H9 (cell line): ENCODE measurements around the gene NBPF20. TPM values are rescaled to one million over a fixed set of nuclear protein-coding genes. Genes with fewer than 3 reads are reported as not detected.
"Not testable (repeated sequence)": the region's sequence is repeated elsewhere in the genome, so short reads cannot be mapped to it uniquely, and the experiment has no call there.

Experiments used
- DNase-seq: peaks from one replicate; pipeline ENCODE4 v3.0.0-alpha.2; 2017
- H2AFZ ChIP-seq: one replicate; pipeline ENCODE4 v1.6.1; 2013; ENCODE audit warnings: mild to moderate bottlenecking, low read length, control low read depth, moderate library complexity
- H2AK5ac ChIP-seq: 2 replicates; pipeline ENCODE4 v1.6.1; 2013; ENCODE audit warnings: low read length, control low read depth, mixed read lengths; ENCODE audit not compliant: insufficient read length
- H2BK120ac ChIP-seq: one replicate; pipeline ENCODE4 v1.6.1; 2013; ENCODE audit warnings: low read depth, mild to moderate bottlenecking, low read length, control low read depth, inconsistent platforms; ENCODE audit not compliant: poor library complexity, severe bottlenecking
- H2BK12ac ChIP-seq: 2 replicates; pipeline ENCODE4 v1.6.1; 2013; ENCODE audit warnings: low read length, control low read depth, mixed read lengths, low read depth; ENCODE audit not compliant: insufficient read length
- H2BK15ac ChIP-seq: 2 replicates; pipeline ENCODE4 v1.6.1; 2013; ENCODE audit warnings: low read depth, low read length, control low read depth
- H2BK20ac ChIP-seq: one replicate; pipeline ENCODE4 v1.6.1; 2013; ENCODE audit warnings: low read depth, mild to moderate bottlenecking, low read length, control low read depth, inconsistent platforms; ENCODE audit not compliant: poor library complexity, severe bottlenecking
- H2BK5ac ChIP-seq: 2 replicates; pipeline ENCODE4 v1.6.1; 2013; ENCODE audit warnings: low read length, control low read depth, mixed read lengths; ENCODE audit not compliant: insufficient read length
- H3K14ac ChIP-seq: 2 replicates; pipeline ENCODE4 v1.6.1; 2013; ENCODE audit warnings: low read length, control low read depth; ENCODE audit not compliant: insufficient read depth
- H3K18ac ChIP-seq: 2 replicates; pipeline ENCODE4 v1.6.1; 2013; ENCODE audit warnings: low read depth, mild to moderate bottlenecking, mixed read lengths, low read length, control low read depth; ENCODE audit not compliant: insufficient read length
- H3K23ac ChIP-seq: 2 replicates; pipeline ENCODE4 v1.6.1; 2013; ENCODE audit warnings: low read length, control low read depth, mixed read lengths, low read depth; ENCODE audit not compliant: insufficient read length
- H3K23me2 ChIP-seq: 2 replicates; pipeline ENCODE4 v1.6.1; 2013; ENCODE audit warnings: low read depth, mild to moderate bottlenecking, mixed read lengths, low read length, control low read depth; ENCODE audit not compliant: insufficient read length, poor library complexity, severe bottlenecking
- H3K27ac ChIP-seq: 2 replicates; pipeline ENCODE4 v1.5.1; 2013; ENCODE audit warnings: low read length, control low read depth, mixed read lengths, low read depth; ENCODE audit not compliant: insufficient read length
- H3K27me3 ChIP-seq: 2 replicates; pipeline ENCODE4 v1.6.1; 2013; ENCODE audit warnings: low read length, control low read depth, inconsistent platforms; ENCODE audit not compliant: insufficient read depth
- H3K4ac ChIP-seq: 2 replicates; pipeline ENCODE4 v1.6.1; 2013; ENCODE audit warnings: low read depth, mild to moderate bottlenecking, control low read depth, inconsistent platforms, low read length, moderate library complexity
- H3K4me1 ChIP-seq: 2 replicates; pipeline ENCODE4 v1.6.1; 2013; ENCODE audit warnings: low read length, control low read depth, inconsistent platforms; ENCODE audit not compliant: insufficient read depth
- H3K4me2 ChIP-seq: 2 replicates; pipeline ENCODE4 v1.6.1; 2013; ENCODE audit warnings: low read length, control low read depth, mixed read lengths; ENCODE audit not compliant: insufficient read length, insufficient read depth
- H3K56ac ChIP-seq: 2 replicates; pipeline ENCODE4 v1.6.1; 2013; ENCODE audit warnings: low read depth, mild to moderate bottlenecking, mixed read lengths, low read length, control low read depth; ENCODE audit not compliant: insufficient read length
- H3K79me1 ChIP-seq: 2 replicates; pipeline ENCODE4 v1.6.1; 2013; ENCODE audit warnings: low read depth, mild to moderate bottlenecking, moderate library complexity, low read length, control low read depth, inconsistent platforms; ENCODE audit not compliant: insufficient read depth, poor library complexity, severe bottlenecking
- H3K79me2 ChIP-seq: 2 replicates; pipeline ENCODE4 v1.6.1; 2013; ENCODE audit warnings: low read length, control low read depth, inconsistent platforms; ENCODE audit not compliant: insufficient read depth
- H3K9ac ChIP-seq: 2 replicates; pipeline ENCODE4 v1.6.1; 2013; ENCODE audit warnings: low read length, control low read depth, mixed read lengths; ENCODE audit not compliant: insufficient read length; ENCODE audit errors: extremely low read depth
- H3K9me3 ChIP-seq: one replicate; pipeline ENCODE4 v1.6.1; 2013; ENCODE audit warnings: low read depth, low read length, inconsistent platforms; ENCODE audit not compliant: control insufficient read depth
- H3T11ph ChIP-seq: one replicate; pipeline ENCODE4 v1.6.1; 2013; ENCODE audit warnings: mild to moderate bottlenecking, low read length, control low read depth, inconsistent platforms
- H4K20me1 ChIP-seq: one replicate; pipeline ENCODE4 v1.6.1; 2013; ENCODE audit not compliant: control insufficient read depth, insufficient read length, insufficient read depth
- H4K5ac ChIP-seq: 2 replicates; pipeline ENCODE4 v1.6.1; 2013; ENCODE audit warnings: low read depth, mild to moderate bottlenecking, mixed read lengths, low read length, control low read depth; ENCODE audit not compliant: insufficient read length
- H4K8ac ChIP-seq: replicated peaks from 2 replicates; pipeline ENCODE4 v1.6.1; 2013; ENCODE audit warnings: low read length, control low read depth, mixed read lengths, low read depth; ENCODE audit not compliant: insufficient read length
- H4K91ac ChIP-seq: 2 replicates; pipeline ENCODE4 v1.6.1; 2013; ENCODE audit warnings: low read depth, mild to moderate bottlenecking, moderate library complexity, mixed read lengths, low read length, control low read depth; ENCODE audit not compliant: insufficient read length
- H3K27ac Mint-ChIP-seq, 3 experiments: 2 replicates in 2 of 3; 3 replicates in 1 of 3; pipeline ENCODE4 v1.8.0; 2020 to 2021; ENCODE audit warnings: mixed read lengths in 3 of 3, mild to moderate bottlenecking in 1 of 3, moderate library complexity in 1 of 3
- H3K27me3 Mint-ChIP-seq: 2 replicates; pipeline ENCODE4 v1.8.0; 2021; ENCODE audit warnings: low read depth, mild to moderate bottlenecking, moderate library complexity, mixed read lengths
- H3K36me3 Mint-ChIP-seq, 3 experiments: 2 replicates in 2 of 3; 3 replicates in 1 of 3; pipeline ENCODE4 v1.8.0; 2020 to 2021; ENCODE audit warnings: low read depth in 3 of 3, mixed read lengths in 3 of 3; ENCODE audit not compliant: insufficient read depth in 1 of 3
- H3K4me1 Mint-ChIP-seq, 2 experiments: 2 replicates each; pipeline ENCODE4 v1.8.0; 2020; ENCODE audit warnings: mixed read lengths in 2 of 2
- H3K4me3 Mint-ChIP-seq, 2 experiments: 2 replicates in 1 of 2; 3 replicates in 1 of 2; pipeline ENCODE4 v1.8.0; 2020 to 2021; ENCODE audit warnings: mild to moderate bottlenecking in 2 of 2, mixed read lengths in 2 of 2, moderate library complexity in 1 of 2
- H3K9me3 Mint-ChIP-seq, 2 experiments: 2 replicates in 1 of 2; 3 replicates in 1 of 2; pipeline ENCODE4 v1.8.0; 2020; ENCODE audit warnings: mild to moderate bottlenecking in 2 of 2, mixed read lengths in 2 of 2, moderate library complexity in 1 of 2
- WGBS: extraction: QIAGEN DNeasy Blood & Tissue Kit; methylation state at CpG from one replicate; pipeline ENCODE4 v1.1.7; 2013; ENCODE audit warnings: missing lambda C conversion rate, low lambda C conversion rate, mixed read lengths; ENCODE audit not compliant: insufficient read length; ENCODE audit errors: extremely low coverage; 5-methylcytosine and 5-hydroxymethylcytosine counted together
- total RNA-seq: library from RNA; stranded (reverse); gene quantifications from 2 replicates; pipeline ENCODE4 v1.2.1, GENCODE V29; 2021

The NBPF20 gene
- total RNA-seq, 1 experiment from 2014 or later: 0.28 TPM

- not testable (repeated sequence) for H3K27ac ChIP-seq, H3K9me3 ChIP-seq, H3K9ac ChIP-seq, H3K4me1 Mint-ChIP-seq, H3K9me3 Mint-ChIP-seq, H2BK20ac ChIP-seq, H3K27ac Mint-ChIP-seq, H3K4ac ChIP-seq, H4K20me1 ChIP-seq, H3K36me3 Mint-ChIP-seq, H3K18ac ChIP-seq, H4K91ac ChIP-seq, DNase-seq, H3K56ac ChIP-seq, H2BK5ac ChIP-seq, H3K4me3 Mint-ChIP-seq, H3T11ph ChIP-seq, H3K4me1 ChIP-seq, H3K79me2 ChIP-seq, H3K14ac ChIP-seq, H3K27me3 ChIP-seq, H2AFZ ChIP-seq, H3K23ac ChIP-seq, H3K4me2 ChIP-seq, H2BK120ac ChIP-seq, H3K23me2 ChIP-seq, H2BK15ac ChIP-seq, H4K5ac ChIP-seq, H2BK12ac ChIP-seq, H2AK5ac ChIP-seq, H3K79me1 ChIP-seq, H4K8ac ChIP-seq
- no CpG with 5 or more reads among the region's 5 CpGs for WGBS
- peaks cover 34% of the 10 kb centered on the region for H3K27me3 Mint-ChIP-seq
Measured at GRCh38 chr1:145442340-145442739, 16.9 kb upstream of the NBPF20 start.
